ENCODE results near the gene TAF4B. TPM values are rescaled to one million over a fixed set of nuclear protein-coding genes. Genes with fewer than 3 reads are reported as not detected.

The TAF4B gene
- total and polyA plus RNA-seq, 2 donors (not counting 1 experiment from before 2014, with no cell fraction given) = 0.42 to 2.0 TPM

- Histone ChIP-seq H3K4me2 (ENCODE audit: extremely low read depth, insufficient read depth, low read length) (no peak overlapping the region), H3K36me3 (ENCODE audit: control insufficient read depth, insufficient read depth, low read length) (no peaks in the 10 kb centered on the region), H3K4me1 (ENCODE audit: control insufficient read depth, extremely low read depth, insufficient read depth, low read length) (no peaks in the 10 kb centered on the region), H2AFZ (ENCODE audit: low read length) (no peak overlapping the region), H3K79me2 (ENCODE audit: control insufficient read depth, insufficient read depth, low read length) (no peaks in the 10 kb centered on the region), H3K9me3 (ENCODE audit: control insufficient read depth, insufficient read depth, low read depth, low read length) (no peaks in the 10 kb centered on the region), H3K4me3 (replicated peaks in 1 of 4; ENCODE audit: control extremely low read depth in 1 of 4, insufficient read depth in 1 of 4, low read depth in 3 of 4, low read length in 4 of 4) (no peak overlapping the region), H4K20me1 (ENCODE audit: control insufficient read depth, extremely low read depth, insufficient read depth, low read length) (no peaks in the 10 kb centered on the region), H3K9ac (ENCODE audit: insufficient read depth, low read length) (no peak overlapping the region), H3K27ac (ENCODE audit: insufficient read depth, low read length) (no peak overlapping the region), H3K27me3 (ENCODE audit: control insufficient read depth, insufficient read depth, low read length) (no peaks in the 10 kb centered on the region)
- TF ChIP-seq, protein P1, sequence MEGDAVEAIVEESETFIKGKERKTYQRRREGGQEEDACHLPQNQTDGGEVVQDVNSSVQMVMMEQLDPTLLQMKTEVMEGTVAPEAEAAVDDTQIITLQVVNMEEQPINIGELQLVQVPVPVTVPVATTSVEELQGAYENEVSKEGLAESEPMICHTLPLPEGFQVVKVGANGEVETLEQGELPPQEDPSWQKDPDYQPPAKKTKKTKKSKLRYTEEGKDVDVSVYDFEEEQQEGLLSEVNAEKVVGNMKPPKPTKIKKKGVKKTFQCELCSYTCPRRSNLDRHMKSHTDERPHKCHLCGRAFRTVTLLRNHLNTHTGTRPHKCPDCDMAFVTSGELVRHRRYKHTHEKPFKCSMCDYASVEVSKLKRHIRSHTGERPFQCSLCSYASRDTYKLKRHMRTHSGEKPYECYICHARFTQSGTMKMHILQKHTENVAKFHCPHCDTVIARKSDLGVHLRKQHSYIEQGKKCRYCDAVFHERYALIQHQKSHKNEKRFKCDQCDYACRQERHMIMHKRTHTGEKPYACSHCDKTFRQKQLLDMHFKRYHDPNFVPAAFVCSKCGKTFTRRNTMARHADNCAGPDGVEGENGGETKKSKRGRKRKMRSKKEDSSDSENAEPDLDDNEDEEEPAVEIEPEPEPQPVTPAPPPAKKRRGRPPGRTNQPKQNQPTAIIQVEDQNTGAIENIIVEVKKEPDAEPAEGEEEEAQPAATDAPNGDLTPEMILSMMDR (conservative IDR thresholded peaks at IDR 0.05 in 1 of 2, IDR thresholded peaks at IDR 0.05 in 1 of 2; ENCODE audit: low read depth in 1 of 2, low read length in 2 of 2) = no peak
- no peak for TF ChIP-seq EZH2 (IDR thresholded peaks at IDR 0.05; ENCODE audit: low read length, missing control alignments)
- no peak for DNase-seq (ENCODE audit: low read depth in 2 of 2)
These were observed 182.8 kb downstream of the TAF4B start for GRCh38 chr18:26409091-26409490.

DNA sequence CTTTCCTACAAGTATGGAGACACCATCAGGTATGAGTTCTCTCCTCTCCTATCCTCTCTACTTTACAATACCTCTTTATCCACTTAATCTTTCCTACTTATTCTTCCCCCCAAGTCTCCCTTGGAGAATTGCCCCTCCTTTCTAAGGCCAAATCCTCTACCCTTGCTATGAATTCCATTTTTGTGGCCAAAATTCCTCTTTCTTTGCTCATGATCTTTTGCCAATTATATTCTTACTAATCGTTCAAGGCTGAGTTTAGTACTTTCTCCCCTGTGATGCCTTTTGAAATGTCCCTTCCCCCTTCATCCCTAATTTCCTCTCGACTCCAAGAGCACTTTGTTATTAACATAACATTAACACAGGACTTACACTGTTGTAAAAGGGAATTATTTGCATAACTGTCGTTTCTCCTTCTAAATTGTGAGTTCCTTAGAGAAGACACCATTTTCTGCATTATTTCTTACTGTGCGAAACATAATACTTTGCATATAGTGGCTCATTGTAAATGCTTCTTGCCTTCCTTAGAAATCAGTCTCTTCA, 188.7 kb downstream of the TAF4B start:
- H2AFZ ChIP-seq (ENCODE audit: low read length) = no peak overlapping the region

DNA sequence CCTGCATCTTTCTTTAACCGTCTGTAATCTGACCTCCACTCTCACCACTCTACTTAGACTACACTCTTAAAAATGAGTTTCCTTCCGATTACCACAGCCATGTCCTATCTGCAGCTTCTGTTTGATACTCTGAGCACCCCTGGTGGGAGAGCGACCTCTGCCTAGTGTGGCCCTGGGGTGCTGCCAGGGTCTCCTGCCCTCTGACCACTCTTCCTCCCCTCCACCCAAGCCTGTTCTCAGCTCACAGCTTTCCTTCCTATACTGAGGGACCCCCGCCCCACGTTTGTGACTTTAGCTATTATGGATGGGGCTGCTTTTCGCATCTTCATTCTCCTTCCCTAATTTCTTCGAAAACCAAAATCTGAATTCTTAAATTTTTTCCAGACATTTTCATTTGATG, 189.4 kb downstream of the TAF4B start:
- no peaks in the 10 kb centered on the region for H3K4me1 ChIP-seq (ENCODE audit: control insufficient read depth, extremely low read depth, insufficient read depth, low read length)
- H4K20me1 ChIP-seq (ENCODE audit: control insufficient read depth, extremely low read depth, insufficient read depth, low read length) = no peaks in the 10 kb centered on the region
- no peaks in the 10 kb centered on the region for H3K9me3 ChIP-seq (ENCODE audit: control insufficient read depth, insufficient read depth, low read depth, low read length)
- H3K9ac ChIP-seq (ENCODE audit: insufficient read depth, low read length) = no peak overlapping the region
- DNase-seq (ENCODE audit: low read depth in 2 of 2) = no peak
- H3K27me3 ChIP-seq (ENCODE audit: control insufficient read depth, insufficient read depth, low read length) = no peaks in the 10 kb centered on the region
- H3K36me3 ChIP-seq (ENCODE audit: control insufficient read depth, insufficient read depth, low read length) = no peaks in the 10 kb centered on the region
- no peak overlapping the region for H3K4me3 ChIP-seq (replicated peaks in 1 of 4; ENCODE audit: control extremely low read depth in 1 of 4, insufficient read depth in 1 of 4, low read depth in 3 of 4, low read length in 4 of 4)
- H3K27ac ChIP-seq (ENCODE audit: insufficient read depth, low read length) = no peak overlapping the region
- TF ChIP-seq, protein P1 (conservative IDR thresholded peaks at IDR 0.05 in 1 of 2, IDR thresholded peaks at IDR 0.05 in 1 of 2; ENCODE audit: low read depth in 1 of 2, low read length in 2 of 2) = no peak
- TF ChIP-seq EZH2 (IDR thresholded peaks at IDR 0.05; ENCODE audit: low read length, missing control alignments) = no peak
- H2AFZ ChIP-seq (ENCODE audit: low read length) = no peak overlapping the region
- no peak overlapping the region for H3K4me2 ChIP-seq (ENCODE audit: extremely low read depth, insufficient read depth, low read length)
- no peaks in the 10 kb centered on the region for H3K79me2 ChIP-seq (ENCODE audit: control insufficient read depth, insufficient read depth, low read length)

More for the DNA sequence above, 188.7 kb downstream of the TAF4B start:
- Histone ChIP-seq H3K9me3 (ENCODE audit: control insufficient read depth, insufficient read depth, low read depth, low read length) (no peaks in the 10 kb centered on the region), H3K9ac (ENCODE audit: insufficient read depth, low read length) (no peak overlapping the region), H3K27ac (ENCODE audit: insufficient read depth, low read length) (no peak overlapping the region), H3K4me3 (replicated peaks in 1 of 4; ENCODE audit: control extremely low read depth in 1 of 4, insufficient read depth in 1 of 4, low read depth in 3 of 4, low read length in 4 of 4) (no peak overlapping the region), H3K4me2 (ENCODE audit: extremely low read depth, insufficient read depth, low read length) (no peak overlapping the region), H3K4me1 (ENCODE audit: control insufficient read depth, extremely low read depth, insufficient read depth, low read length) (no peaks in the 10 kb centered on the region), H4K20me1 (ENCODE audit: control insufficient read depth, extremely low read depth, insufficient read depth, low read length) (no peaks in the 10 kb centered on the region), H3K79me2 (ENCODE audit: control insufficient read depth, insufficient read depth, low read length) (no peaks in the 10 kb centered on the region), H3K36me3 (ENCODE audit: control insufficient read depth, insufficient read depth, low read length) (no peaks in the 10 kb centered on the region), H3K27me3 (ENCODE audit: control insufficient read depth, insufficient read depth, low read length) (no peaks in the 10 kb centered on the region)
- TF ChIP-seq, protein P1 (conservative IDR thresholded peaks at IDR 0.05 in 1 of 2, IDR thresholded peaks at IDR 0.05 in 1 of 2; ENCODE audit: low read depth in 1 of 2, low read length in 2 of 2) = no peak
- TF ChIP-seq EZH2 (IDR thresholded peaks at IDR 0.05; ENCODE audit: low read length, missing control alignments) = no peak
- peak in 1 of 2 donors; percentile 29 for DNase-seq (ENCODE audit: low read depth in 2 of 2)
